ENCODE measurements around the gene TCL1A.

The TCL1A gene

DNA sequence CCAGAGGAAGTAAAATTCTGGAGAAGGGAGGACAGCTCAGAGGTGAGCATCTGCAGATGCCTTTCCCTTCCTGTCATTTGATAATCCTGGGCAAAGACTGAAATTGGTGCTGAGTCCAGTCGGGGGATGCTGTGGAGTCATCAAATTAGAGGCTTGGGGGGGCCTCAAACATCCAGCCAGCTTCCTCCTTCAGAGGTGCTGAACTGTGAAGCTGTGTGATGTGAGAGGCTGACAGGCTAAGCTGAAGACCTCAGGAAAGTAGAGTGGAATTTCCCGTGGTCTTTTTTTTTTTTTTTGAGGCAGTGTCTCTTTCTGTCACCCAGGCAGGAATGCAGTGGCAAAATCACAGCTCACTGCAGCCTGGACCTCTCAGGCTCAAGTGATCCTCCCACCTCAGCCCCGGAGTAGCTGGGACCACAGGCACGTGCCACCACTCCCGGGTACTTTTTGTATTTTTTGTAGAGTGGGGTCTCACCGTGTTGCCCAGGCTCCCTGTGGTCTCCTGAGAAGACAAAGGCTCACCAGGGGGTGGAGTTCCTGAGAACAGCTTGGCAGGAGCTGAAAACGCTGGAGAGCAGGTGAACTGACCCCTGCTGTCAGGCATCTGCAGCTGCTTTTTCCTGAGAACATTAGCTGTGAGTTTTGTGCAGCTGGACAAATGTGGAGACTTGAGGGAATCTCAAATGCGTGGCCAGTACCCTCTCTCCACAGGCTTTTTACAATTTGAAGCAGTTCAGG, 33.8 kb downstream of the TCL1A start:
- no peak overlapping the region for H3K4me3 ChIP-seq (ENCODE audit: low read depth, low read length)
- no peak for DNase-seq (ENCODE audit: low read depth)
- TF ChIP-seq, protein P1, sequence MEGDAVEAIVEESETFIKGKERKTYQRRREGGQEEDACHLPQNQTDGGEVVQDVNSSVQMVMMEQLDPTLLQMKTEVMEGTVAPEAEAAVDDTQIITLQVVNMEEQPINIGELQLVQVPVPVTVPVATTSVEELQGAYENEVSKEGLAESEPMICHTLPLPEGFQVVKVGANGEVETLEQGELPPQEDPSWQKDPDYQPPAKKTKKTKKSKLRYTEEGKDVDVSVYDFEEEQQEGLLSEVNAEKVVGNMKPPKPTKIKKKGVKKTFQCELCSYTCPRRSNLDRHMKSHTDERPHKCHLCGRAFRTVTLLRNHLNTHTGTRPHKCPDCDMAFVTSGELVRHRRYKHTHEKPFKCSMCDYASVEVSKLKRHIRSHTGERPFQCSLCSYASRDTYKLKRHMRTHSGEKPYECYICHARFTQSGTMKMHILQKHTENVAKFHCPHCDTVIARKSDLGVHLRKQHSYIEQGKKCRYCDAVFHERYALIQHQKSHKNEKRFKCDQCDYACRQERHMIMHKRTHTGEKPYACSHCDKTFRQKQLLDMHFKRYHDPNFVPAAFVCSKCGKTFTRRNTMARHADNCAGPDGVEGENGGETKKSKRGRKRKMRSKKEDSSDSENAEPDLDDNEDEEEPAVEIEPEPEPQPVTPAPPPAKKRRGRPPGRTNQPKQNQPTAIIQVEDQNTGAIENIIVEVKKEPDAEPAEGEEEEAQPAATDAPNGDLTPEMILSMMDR (IDR thresholded peaks at IDR 0.05; ENCODE audit: low read depth, low read length, missing control alignments) = peak; percentile 39

GRCh38 chr14:95679148-95679815, 34.6 kb downstream of the TCL1A start:
- H3K4me3 ChIP-seq (ENCODE audit: low read depth, low read length) = no peak overlapping the region
- no peak for DNase-seq (ENCODE audit: low read depth)

DNA sequence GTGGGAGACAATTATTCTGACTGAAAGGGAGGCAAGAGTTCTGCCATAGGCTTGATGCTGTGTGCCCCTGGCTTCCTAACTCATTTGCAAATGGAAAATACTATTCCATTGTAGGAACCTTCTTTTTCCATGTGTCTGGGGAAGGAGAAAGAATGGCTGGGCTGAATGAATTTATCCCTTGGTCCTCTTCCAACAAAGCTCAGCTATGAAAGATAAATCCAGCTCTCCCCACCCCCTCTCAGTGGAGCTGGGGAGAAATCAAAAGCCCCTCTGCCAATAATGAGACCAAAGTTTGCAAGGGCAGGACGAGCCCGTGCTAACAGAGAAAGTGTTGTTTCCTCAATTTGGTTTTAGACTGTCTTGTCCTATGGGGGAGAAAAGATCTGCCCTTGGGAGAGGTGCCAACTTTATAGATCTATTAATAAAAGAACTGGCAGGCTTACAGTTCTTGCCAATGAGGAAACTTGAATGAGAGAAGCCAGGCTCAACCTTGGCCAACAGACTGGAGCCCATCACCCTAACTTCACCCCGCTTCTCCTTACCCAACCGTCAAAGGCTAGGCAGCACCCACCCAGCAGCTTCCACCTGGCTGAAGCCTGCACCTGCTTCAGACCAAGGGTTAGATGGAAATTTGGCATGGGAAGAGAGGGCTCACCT, 36.6 kb downstream of the TCL1A start:
- no peak for DNase-seq (ENCODE audit: low read depth)
- no peak overlapping the region for H3K4me3 ChIP-seq (ENCODE audit: low read depth, low read length)

More at GRCh38 chr14:95679148-95679815, 34.6 kb downstream of the TCL1A start:
- TF ChIP-seq, protein P1 (IDR thresholded peaks at IDR 0.05; ENCODE audit: low read depth, low read length, missing control alignments) = no peak

DNA sequence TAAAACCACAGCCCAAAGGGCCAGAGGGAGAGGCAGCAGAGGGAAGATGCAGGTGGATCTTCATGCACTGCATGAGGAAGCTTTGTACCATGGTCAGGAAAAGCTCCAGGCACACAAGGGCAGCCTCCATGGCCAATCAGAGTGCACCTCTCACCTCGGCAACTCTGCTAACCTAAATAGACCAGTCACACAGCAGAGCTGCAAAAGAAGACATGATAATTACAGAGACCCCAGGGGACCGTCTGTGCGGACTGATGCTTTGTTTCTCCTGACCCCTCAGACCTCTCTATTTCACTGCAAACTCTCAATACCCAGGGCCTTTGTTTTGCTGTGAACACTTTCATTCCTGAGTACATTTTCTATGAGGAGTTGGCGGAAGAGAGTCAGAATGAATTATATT, 38.4 kb downstream of the TCL1A start:
- H3K4me3 ChIP-seq (ENCODE audit: low read depth, low read length) = no peak overlapping the region
- TF ChIP-seq, protein P1 (IDR thresholded peaks at IDR 0.05; ENCODE audit: low read depth, low read length, missing control alignments) = no peak
- no peak for DNase-seq (ENCODE audit: low read depth)

More for the DNA sequence above, 36.6 kb downstream of the TCL1A start:
- TF ChIP-seq, protein P1 (IDR thresholded peaks at IDR 0.05; ENCODE audit: low read depth, low read length, missing control alignments) = no peak

DNA sequence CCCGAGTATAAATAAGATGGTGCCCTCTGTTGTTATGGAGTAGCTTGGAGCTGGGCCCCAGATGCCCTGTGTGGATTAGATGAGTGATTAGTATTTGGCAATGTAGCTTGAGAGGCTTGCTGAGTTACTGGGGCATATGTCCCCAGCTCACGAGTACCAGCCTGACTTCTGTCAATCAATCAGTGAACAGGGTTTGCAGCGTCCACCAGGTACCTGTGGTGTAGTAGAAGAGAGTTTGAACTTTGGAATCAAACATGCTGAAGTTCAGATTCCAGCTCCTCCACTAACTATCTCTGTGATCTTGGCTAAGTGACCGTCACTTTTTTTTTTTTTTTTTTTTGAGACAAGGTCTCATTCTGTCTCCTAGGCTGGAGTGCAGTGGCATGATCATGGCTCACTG, 39.3 kb downstream of the TCL1A start:
- TF ChIP-seq, protein P1 (IDR thresholded peaks at IDR 0.05; ENCODE audit: low read depth, low read length, missing control alignments) = no peak
- H3K4me3 ChIP-seq (ENCODE audit: low read depth, low read length) = no peak overlapping the region
- DNase-seq (ENCODE audit: low read depth) = no peak

DNA sequence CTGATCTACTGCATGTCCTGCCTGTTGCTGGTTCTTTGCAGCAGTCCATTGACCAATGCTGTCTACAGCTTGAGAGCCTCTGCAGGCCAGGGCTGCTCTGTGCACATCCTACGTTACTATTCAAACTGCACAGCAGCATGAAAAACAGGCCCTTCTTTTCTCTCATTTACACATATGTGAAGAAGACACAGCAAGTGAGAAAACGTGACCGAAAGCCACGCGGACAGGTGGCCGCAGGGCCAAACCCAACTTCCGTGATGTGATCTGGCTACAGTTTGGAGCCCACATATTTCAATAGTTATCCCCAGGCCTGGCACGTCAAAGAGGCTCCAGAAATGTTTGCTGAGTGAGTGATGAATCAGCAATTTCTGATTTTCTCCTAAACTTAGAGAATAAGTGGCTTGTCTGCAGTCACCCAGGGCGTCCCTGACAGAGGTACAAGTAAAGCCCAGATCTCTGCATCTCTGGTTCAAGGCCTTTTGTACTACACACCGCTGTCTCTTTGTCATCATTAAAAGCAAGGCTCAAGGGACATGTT, 45.6 kb downstream of the TCL1A start:
- DNase-seq (ENCODE audit: low read depth) = no peak
- no peak overlapping the region for H3K4me3 ChIP-seq (ENCODE audit: low read depth, low read length)
- TF ChIP-seq, protein P1 (IDR thresholded peaks at IDR 0.05; ENCODE audit: low read depth, low read length, missing control alignments) = no peak

Data from GM12864 (cell line).